Body of pancreas (tissue), 4 donors: ENCODE results near the gene SPON2.

ENCODE experiments used
- POLR2A ChIP-seq, 3 donors: fragments of 450-650 bp; IDR thresholded peaks; one replicate each; pipeline ENCODE4 v1.6.1; 2016; ENCODE audit warnings: antibody characterized with exemption in 3 of 3, mild to moderate bottlenecking in 2 of 3
- TF ChIP-seq, protein P1 (sequence below), 7 experiments: fragments of 450-650 bp in 4 of 7; fragments of 200-600 bp in 3 of 7; sonication (generic) in 3 of 7; IDR thresholded peaks; one replicate each; pipeline ENCODE4 v1.5.1; 2016 to 2019; ENCODE audit warnings: antibody characterized with exemption in 7 of 7

DNA sequence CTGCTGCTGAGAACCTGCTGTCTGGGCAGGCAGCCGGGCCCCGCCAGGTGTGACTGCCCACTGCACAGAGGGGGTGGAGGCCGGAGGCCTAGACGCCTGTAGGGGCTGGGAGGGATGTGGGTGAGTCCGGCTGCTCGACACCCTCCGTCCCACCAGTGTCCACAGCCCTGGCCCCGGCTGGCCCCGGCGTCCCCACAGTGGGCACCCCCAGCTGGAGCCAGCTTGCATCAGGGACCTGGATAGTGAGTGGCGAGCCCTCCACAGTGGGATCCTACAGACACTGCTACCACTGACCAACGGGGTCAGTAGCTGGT is 34.7 kb upstream of the SPON2 start:
- TF ChIP-seq, protein P1, sequence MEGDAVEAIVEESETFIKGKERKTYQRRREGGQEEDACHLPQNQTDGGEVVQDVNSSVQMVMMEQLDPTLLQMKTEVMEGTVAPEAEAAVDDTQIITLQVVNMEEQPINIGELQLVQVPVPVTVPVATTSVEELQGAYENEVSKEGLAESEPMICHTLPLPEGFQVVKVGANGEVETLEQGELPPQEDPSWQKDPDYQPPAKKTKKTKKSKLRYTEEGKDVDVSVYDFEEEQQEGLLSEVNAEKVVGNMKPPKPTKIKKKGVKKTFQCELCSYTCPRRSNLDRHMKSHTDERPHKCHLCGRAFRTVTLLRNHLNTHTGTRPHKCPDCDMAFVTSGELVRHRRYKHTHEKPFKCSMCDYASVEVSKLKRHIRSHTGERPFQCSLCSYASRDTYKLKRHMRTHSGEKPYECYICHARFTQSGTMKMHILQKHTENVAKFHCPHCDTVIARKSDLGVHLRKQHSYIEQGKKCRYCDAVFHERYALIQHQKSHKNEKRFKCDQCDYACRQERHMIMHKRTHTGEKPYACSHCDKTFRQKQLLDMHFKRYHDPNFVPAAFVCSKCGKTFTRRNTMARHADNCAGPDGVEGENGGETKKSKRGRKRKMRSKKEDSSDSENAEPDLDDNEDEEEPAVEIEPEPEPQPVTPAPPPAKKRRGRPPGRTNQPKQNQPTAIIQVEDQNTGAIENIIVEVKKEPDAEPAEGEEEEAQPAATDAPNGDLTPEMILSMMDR (IDR thresholded peaks at IDR 0.05): no peak
- no peak for TF ChIP-seq POLR2A (IDR thresholded peaks at IDR 0.05)
